Vagina (tissue), 2 donors: Measurements from ENCODE around the gene KIAA1549.

Source experiments
- CTCF ChIP-seq, 3 experiments: fragments of 450-650 bp in 2 of 3; fragments of 200-600 bp in 1 of 3; sonication (generic) in 1 of 3; IDR thresholded peaks; one replicate each; pipeline ENCODE4 v1.5.1; 2017 to 2019; ENCODE audit warnings: antibody characterized with exemption in 3 of 3, mild to moderate bottlenecking in 2 of 3, moderate library complexity in 2 of 3
- POLR2AphosphoS5 ChIP-seq, 2 donors: sonication (generic); formaldehyde crosslinking; IDR thresholded peaks; one replicate each; pipeline ENCODE4 v1.9.0; 2017; ENCODE audit warnings: antibody characterized with exemption in 2 of 2, mild to moderate bottlenecking in 2 of 2, low read depth in 1 of 2; ENCODE audit not compliant: insufficient read depth in 1 of 2

GRCh38 chr7:138944592-138944991, 36.6 kb downstream of the KIAA1549 start:
- no peak for TF ChIP-seq CTCF (IDR thresholded peaks at IDR 0.05)
- no peak for TF ChIP-seq POLR2AphosphoS5 (IDR thresholded peaks at IDR 0.05; ENCODE audit: insufficient read depth in 1 of 2, low read depth in 1 of 2)
